ENCODE measurements around the gene UBE4B.

DNA sequence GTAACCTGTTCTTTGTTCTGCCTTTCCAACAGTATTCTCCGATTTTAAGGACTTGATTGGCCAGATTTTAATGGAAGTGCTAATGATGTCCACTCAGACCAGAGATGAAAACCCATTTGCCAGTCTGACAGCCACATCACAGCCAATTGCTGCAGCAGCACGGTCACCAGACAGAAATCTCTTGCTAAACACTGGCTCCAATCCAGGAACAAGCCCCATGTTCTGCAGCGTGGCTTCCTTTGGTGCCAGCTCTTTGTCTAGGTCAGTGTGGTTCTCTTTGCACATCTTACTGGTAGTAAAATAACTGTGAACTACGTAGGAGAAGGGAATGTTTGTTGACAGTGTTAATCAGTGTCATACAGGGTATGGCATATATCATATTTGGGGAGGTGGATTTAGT, 72.7 kb downstream of the UBE4B start:
- TF ChIP-seq ZNF274 (IDR thresholded peaks at IDR 0.05; ENCODE audit: insufficient read depth, insufficient read length) (no peak), CBFB (IDR thresholded peaks at IDR 0.05; ENCODE audit: low read depth) (no peak), IKZF2 (IDR thresholded peaks at IDR 0.05) (no peak), RAD21 (IDR thresholded peaks at IDR 0.05; ENCODE audit: insufficient read depth, low read depth, low read length) (no peak), TCF7 (IDR thresholded peaks at IDR 0.05; ENCODE audit: borderline replicate concordance) (no peak), POLR2A (IDR thresholded peaks at IDR 0.05; ENCODE audit: low read depth, low read length) (no peak)
